ENCODE measurements around the gene PITPNC1.
"Not testable (repeated sequence)": the region's sequence is repeated elsewhere in the genome, so short reads cannot be mapped to it uniquely, and the experiment has no call there.

PITPNC1 gene

GRCh38 chr17:67376737-67377487 is at the start of gene PITPNC1:
Gene PITPNC1 (plus strand): TSS chr17:67377281.
- peak; percentile 79 for DNase-seq (ENCODE audit: low read depth)

GRCh38 chr17:67328026-67328425 is 49.1 kb upstream of the PITPNC1 start:
- no peak for DNase-seq (ENCODE audit: low read depth)

DNA sequence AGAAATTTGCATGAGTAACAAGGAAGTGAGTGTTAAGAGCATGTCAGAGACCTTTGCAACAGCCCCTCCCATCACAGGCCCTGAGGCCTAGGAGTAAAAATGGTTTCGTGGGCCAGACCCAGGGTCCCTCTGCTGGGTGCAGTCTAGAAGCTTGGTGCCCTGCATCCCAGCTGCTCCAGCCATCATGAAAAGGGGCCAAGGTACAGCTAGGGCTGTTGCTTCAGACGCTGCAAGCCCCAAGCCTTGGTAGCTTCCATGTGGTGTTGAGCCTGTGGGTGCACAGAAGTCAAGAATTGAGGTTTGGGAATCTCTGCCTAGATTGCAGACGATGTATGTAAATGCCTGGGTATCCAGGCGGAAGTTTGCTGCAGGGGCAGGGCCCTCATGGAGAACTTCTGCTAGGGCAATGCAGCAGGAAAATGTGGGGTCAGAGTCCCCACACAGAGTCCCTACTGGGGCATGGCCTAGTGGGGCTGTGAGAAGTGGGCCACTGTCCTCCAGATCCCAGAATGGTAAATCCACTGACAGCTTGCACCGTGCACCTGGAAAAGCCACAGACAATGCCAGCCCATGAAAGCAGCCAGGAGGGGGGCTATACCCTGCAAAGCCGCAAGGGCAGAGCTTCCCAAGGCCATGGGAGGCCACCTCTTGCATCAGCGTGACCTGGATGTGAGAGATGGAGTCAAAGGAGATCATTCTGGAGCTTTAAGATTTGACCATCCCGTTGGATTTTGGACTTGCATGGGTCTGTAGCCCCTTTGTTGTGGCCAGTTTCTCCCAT is 45.5 kb upstream of the PITPNC1 start:
- DNase-seq (ENCODE audit: low read depth): not testable (repeated sequence)

- DNase-seq (ENCODE audit: low read depth): not testable (repeated sequence)
Observed at GRCh38 chr17:67332162-67332508, 44.9 kb upstream of the PITPNC1 start.

GRCh38 chr17:67335245-67335835 is 41.7 kb upstream of the PITPNC1 start:
- no peak for DNase-seq (ENCODE audit: low read depth)

DNA sequence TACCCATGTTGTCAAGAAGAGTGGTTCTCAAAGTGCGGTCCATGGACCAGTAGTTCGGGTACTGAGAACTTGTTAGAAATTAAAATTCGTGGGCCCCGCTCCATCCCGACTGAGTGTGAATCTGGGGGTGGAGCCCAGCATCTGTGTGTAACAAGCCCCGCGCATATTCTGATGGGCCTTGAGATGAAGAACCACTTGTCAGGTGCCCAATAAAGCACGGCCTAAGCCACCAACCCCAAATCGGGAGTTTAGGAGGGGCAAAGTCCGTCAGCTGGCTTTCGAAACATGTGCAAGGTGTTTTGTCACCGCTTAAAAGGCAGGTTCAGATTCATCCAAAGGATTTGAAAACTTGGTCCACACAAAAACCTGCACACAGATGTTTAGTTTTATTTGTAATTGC is 40.2 kb upstream of the PITPNC1 start:
- DNase-seq (ENCODE audit: low read depth): no peak

GRCh38 chr17:67338353-67338752 is 38.7 kb upstream of the PITPNC1 start:
- not testable (repeated sequence) for DNase-seq (ENCODE audit: low read depth)

DNA sequence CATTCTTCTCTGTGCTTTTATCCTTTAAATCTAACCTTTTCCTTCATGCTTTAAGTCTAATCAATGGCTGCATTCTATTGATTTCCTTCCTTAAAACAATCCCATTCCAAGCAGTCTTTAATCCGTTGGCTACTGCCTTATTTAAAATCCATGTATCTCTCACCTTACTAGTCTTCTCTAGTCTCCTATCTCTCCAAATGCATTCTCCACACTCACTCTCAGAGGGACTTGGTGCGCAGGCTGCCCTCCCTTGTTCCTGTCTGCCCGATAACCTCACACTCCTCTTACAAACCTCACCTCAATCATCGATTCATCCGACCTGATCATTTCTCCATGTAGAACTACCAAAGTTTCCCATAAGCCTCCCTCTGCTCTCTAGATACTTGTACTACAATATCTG is 33.8 kb upstream of the PITPNC1 start:
- no peak for DNase-seq (ENCODE audit: low read depth)

DNA sequence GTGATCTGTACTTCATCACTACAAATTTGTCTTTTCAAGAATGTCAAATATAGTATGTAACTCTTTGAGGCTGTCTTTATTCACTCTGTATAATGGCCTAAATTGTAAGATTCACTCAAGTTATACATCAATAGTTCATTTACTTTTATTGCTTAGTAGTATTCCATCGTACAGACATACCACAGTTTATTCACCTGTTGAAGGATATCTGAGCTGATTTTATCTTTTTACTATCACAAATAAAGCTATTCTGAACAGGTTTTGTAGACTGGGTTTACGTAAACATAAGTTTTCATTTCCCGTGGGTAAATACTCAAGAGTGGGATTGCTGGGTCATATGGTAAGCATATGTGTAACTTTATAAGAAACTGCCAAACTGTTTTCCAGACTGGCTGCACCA is 29.3 kb upstream of the PITPNC1 start:
- DNase-seq (ENCODE audit: low read depth): no peak

- no peak for DNase-seq (ENCODE audit: low read depth)
Observed at GRCh38 chr17:67349420-67349819, 27.7 kb upstream of the PITPNC1 start.

DNA sequence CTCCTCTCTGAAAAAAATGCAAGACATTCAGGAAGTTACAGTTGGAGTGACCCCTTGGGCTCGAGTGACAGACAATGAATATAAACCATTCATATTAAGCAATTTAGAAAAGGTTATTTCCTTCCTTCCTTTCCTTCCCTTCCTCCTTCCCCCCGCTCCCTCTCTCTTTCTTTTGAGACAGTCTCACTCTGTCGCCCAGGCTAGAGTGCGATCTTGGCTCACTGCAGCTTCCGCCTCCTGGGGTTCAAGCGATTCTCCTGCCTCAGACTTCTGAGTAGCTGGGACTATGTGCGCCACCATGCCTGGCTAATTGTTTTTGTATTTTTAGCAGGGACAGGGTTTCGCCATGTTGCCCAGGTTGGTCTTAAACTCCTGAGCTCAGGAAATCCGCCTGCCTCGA is 23.9 kb upstream of the PITPNC1 start:
- DNase-seq (ENCODE audit: low read depth): no peak

- no peak for DNase-seq (ENCODE audit: low read depth)
Observed at GRCh38 chr17:67353929-67354574, 23.0 kb upstream of the PITPNC1 start.

GRCh38 chr17:67358612-67359011 is 18.5 kb upstream of the PITPNC1 start:
- no peak for DNase-seq (ENCODE audit: low read depth)

DNA sequence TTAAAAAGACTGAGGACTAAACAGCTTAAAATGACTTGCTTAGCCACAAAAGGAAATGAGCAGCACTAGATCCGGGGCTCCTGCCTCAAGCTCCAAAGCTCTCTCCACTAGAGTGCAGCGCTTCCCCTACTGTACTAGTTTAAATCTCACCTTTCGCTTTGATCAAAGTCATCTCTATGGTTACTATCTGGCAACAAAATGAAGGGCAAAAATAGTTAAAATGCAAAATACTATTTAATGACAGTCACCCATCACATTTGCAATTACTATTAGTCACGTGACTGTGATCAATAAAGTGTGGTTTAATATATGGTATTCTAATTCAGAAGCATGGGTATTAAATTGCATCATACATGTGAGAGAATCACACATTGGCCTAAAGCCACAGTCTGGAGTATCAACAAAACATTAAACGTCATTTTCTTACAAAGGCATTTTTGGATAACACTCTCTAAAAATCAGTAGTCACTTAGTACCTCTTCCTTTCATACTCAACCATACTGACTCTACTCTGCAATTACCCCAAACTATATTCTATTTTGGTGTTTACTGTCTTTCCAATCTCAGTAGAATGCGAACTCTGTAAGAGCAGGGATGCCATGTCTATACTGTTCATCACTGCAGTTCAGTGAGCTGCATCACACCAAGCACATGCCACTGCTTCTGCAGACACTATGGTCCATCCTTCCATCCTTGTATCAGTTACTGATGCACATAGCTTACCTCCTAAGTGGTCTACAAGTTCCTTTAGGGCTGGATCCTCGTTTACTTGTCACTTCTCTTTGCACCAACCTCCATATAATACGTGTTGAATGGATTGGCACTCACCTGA is 16.9 kb upstream of the PITPNC1 start:
- DNase-seq (ENCODE audit: low read depth): no peak

- DNase-seq (ENCODE audit: low read depth): no peak
Observed at GRCh38 chr17:67360880-67361279, 16.2 kb upstream of the PITPNC1 start.

DNA sequence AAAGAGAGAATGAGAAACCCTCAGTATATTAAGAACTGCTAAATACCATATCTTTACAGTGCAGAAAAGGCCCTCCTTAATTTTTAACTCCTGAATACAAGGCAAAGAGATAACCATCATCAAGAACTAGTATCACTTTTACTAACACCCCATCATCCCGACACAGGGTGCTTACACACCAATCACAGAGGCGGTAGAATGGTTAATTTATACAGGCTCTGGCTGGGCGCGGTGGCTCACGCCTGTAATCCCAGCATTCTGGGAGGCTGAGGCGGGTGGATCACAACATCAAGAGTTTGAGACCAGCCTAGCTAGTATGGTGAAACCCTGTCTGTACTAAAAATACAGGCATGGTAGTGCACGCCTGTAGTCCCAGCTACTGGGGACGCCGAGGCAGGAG is 14.9 kb upstream of the PITPNC1 start:
- no peak for DNase-seq (ENCODE audit: low read depth)

DNA sequence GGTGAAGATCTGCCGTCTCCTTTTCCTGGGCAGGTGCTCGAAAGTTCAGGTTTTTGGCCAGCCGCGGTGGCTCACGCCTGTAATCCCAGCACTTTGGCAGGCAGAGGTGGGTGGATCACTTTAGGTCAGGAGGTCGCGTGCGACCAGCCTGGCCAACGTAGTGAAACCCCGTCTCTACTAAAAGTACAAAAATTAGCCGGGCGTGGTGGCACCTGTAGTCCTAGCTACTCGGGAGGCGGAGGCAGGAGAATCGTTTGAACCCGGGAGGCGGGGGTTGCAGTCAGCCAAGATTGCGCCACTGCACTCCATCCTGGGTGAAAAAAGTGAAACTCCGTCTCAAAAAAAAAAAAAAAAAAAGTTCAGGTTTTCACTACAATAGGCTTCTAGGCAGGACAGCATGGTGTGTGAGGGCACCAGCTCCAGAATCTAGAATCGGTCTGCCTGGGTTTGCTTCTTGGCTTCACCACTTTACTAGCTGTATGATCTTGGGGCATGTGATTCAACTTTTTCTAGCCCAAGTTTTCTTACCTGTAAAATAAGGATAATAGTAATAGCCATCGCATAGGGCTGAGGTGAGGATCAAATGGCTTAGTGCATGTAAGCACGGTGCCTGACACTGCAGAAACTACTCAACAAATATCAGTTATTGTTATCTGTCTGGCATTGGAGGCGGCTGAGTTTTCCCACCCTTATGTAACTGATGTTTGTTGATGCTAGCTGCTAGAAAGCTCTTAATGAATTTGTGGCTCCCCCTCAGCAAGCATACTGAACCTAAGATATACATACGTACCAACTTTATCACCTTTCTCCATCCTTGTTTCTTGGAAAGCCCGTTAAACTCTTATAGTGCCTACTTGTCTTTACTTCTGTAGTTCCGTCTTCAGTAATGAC is 12.0 kb upstream of the PITPNC1 start:
- no peak for DNase-seq (ENCODE audit: low read depth)

DNA sequence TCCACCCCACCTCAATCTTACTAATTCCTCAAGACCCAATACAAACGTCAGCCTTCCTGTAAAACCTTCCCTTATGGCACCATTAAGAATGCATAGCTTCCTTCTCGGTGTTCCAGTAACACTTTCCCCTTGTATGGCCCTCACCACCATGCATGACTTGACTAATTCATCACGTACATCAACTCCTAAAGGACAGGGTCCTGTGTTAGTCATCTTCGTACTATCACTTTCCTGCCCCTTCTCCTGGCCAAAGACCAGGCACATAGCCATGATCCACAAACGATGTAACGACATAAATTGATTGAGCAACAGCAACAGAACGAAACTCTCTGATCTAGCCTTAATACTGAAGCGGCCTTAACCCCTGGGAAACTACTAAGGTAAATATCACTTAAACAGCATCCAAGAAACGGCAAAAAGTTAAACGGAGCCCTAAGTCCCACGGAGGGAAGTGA is 11.3 kb upstream of the PITPNC1 start:
- no peak for DNase-seq (ENCODE audit: low read depth)

- peak; percentile 93 for DNase-seq (ENCODE audit: low read depth)
Observed at GRCh38 chr17:67366193-67367157, 10.6 kb upstream of the PITPNC1 start, which contains the start of gene PSMD12. Gene PSMD12 (minus strand): TSS chr17:67366577. CDS start chr17:67366519, 58 bp downstream.
